ENCODE data around the gene PANX2. TPM values are rescaled to one million over a fixed set of nuclear protein-coding genes. Genes with fewer than 3 reads are reported as not detected.
"Not testable (repeated sequence)": the region's sequence is repeated elsewhere in the genome, so short reads cannot be mapped to it uniquely, and the experiment has no call there.

Gene PANX2
- total and polyA plus RNA-seq, 2 experiments from 2014 or later, result 0.44 to 2.1 TPM

DNA sequence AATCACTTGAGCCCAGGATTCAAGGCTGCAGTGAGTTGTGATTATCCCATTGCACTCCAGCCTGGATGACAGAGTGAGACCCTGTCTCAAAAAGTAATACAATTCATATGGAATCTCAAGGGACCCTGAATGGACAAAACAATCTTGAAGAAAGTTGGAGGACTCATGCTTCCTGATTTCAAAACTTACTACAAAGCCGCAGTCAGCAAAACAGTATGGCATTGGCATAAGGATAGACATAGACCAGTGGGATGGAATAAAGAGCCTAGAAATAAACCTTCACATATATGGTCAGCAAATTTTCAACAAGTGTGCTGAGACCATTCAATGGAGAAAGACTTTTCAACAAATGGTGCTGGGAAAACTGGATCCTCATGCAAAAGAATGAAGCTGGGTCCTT, 32.8 kb downstream of the PANX2 start:
- peaks cover 51% of the 10 kb centered on the region for H3K79me2 ChIP-seq
- H3K4me1 ChIP-seq (ENCODE audit: insufficient read depth), result peaks cover 17% of the 10 kb centered on the region
- H3K9me2 ChIP-seq (replicated peaks; ENCODE audit: insufficient read depth), result no peaks in the 10 kb centered on the region
- H3K27me3 ChIP-seq, result no peaks in the 10 kb centered on the region
- no peak overlapping the region for H3K4me2 ChIP-seq
- no peak overlapping the region for H3K4me3 ChIP-seq
- TF ChIP-seq EZH2phosphoT487 (IDR thresholded peaks at IDR 0.05; ENCODE audit: low read depth, severe bottlenecking, unreplicated experiment), result no peak
- H3K36me3 ChIP-seq (replicated peaks; ENCODE audit: insufficient read depth, low read depth), result no peaks in the 10 kb centered on the region
- H2AFZ ChIP-seq, result no peak overlapping the region
- no peak overlapping the region for H3K27ac ChIP-seq
- DNase-seq (ENCODE audit: low spot score), result no peak
- peaks cover 31% of the 10 kb centered on the region for H4K20me1 ChIP-seq (ENCODE audit: insufficient read depth, poor library complexity, severe bottlenecking)
- 100% methylated on average over 1 of the region's 1 CpG for WGBS (ENCODE audit: low lambda C conversion rate, missing lambda C conversion rate)
- no peaks in the 10 kb centered on the region for H3K9me3 ChIP-seq (ENCODE audit: low read depth)

DNA sequence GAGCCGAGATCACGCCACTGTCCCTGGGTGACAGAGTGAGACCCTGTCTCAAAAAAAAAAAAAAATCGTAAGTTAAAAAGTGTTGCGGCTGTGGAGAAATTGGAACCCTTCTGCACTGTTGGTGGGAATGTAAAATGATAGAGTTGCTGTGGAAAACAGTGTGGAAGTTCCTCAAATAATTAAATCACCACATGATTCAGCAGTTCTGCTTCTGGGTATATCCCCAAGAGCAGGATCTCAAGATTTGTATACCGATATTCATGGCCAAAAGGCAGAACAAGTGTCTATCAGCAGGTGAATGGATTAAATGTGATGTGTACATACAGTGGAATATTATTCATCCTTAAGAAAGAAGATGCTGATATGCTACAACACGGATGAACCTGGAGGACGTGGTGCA, 34.0 kb downstream of the PANX2 start:
- Histone ChIP-seq H4K20me1 (ENCODE audit: insufficient read depth, poor library complexity, severe bottlenecking) (peaks cover 36% of the 10 kb centered on the region), H3K27ac (no peak overlapping the region), H3K36me3 (replicated peaks; ENCODE audit: insufficient read depth, low read depth) (no peaks in the 10 kb centered on the region)

DNA sequence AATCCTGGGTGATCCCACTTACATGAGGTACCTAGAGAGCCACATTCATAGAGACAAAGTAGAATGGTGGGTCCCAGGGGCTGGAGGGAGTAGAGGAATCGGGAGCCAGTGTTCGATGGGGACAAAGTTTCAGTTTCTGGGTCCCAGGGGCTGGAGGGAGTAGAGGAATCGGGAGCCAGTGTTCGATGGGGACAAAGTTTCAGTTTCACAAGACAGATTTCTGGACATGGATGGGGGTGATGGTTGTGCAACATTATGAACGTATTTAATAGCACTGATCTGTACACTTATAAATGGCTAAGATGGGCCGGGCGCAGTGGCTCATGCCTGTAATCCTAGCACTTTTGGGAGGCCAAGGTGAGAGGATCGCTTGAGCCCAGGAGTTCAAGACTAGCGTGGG, 34.5 kb downstream of the PANX2 start:
- not testable (repeated sequence) for H3K27ac ChIP-seq; H3K4me2 ChIP-seq; H3K9me3 ChIP-seq (ENCODE audit: low read depth); H3K9me2 ChIP-seq (replicated peaks; ENCODE audit: insufficient read depth); H3K36me3 ChIP-seq (replicated peaks; ENCODE audit: insufficient read depth, low read depth); H2AFZ ChIP-seq; H3K4me3 ChIP-seq; H3K27me3 ChIP-seq; DNase-seq (ENCODE audit: low spot score)
- Histone ChIP-seq H3K4me1 (ENCODE audit: insufficient read depth) (peaks cover 17% of the 10 kb centered on the region), H3K79me2 (peaks cover 57% of the 10 kb centered on the region), H4K20me1 (ENCODE audit: insufficient read depth, poor library complexity, severe bottlenecking) (peaks cover 38% of the 10 kb centered on the region)
- WGBS (ENCODE audit: low lambda C conversion rate, missing lambda C conversion rate), result 93% methylated on average over 9 of the region's 9 CpGs

More for the DNA sequence above, 34.0 kb downstream of the PANX2 start:
- Histone ChIP-seq H3K79me2 (peaks cover 54% of the 10 kb centered on the region), H3K27me3 (no peaks in the 10 kb centered on the region), H3K4me3 (no peak overlapping the region), H3K9me2 (replicated peaks; ENCODE audit: insufficient read depth) (no peaks in the 10 kb centered on the region), H3K4me1 (ENCODE audit: insufficient read depth) (peaks cover 17% of the 10 kb centered on the region), H3K4me2 (no peak overlapping the region), H3K9me3 (ENCODE audit: low read depth) (no peaks in the 10 kb centered on the region), H2AFZ (no peak overlapping the region)
- DNase-seq (ENCODE audit: low spot score), result no peak
- WGBS (ENCODE audit: low lambda C conversion rate, missing lambda C conversion rate), result 96% methylated on average over 7 of the region's 7 CpGs
- TF ChIP-seq EZH2phosphoT487 (IDR thresholded peaks at IDR 0.05; ENCODE audit: low read depth, severe bottlenecking, unreplicated experiment) (no peak), EZH2 (IDR thresholded peaks at IDR 0.05; ENCODE audit: borderline replicate concordance) (no peak)
- TF ChIP-seq, protein P1, sequence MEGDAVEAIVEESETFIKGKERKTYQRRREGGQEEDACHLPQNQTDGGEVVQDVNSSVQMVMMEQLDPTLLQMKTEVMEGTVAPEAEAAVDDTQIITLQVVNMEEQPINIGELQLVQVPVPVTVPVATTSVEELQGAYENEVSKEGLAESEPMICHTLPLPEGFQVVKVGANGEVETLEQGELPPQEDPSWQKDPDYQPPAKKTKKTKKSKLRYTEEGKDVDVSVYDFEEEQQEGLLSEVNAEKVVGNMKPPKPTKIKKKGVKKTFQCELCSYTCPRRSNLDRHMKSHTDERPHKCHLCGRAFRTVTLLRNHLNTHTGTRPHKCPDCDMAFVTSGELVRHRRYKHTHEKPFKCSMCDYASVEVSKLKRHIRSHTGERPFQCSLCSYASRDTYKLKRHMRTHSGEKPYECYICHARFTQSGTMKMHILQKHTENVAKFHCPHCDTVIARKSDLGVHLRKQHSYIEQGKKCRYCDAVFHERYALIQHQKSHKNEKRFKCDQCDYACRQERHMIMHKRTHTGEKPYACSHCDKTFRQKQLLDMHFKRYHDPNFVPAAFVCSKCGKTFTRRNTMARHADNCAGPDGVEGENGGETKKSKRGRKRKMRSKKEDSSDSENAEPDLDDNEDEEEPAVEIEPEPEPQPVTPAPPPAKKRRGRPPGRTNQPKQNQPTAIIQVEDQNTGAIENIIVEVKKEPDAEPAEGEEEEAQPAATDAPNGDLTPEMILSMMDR (IDR thresholded peaks at IDR 0.05; ENCODE audit: poor library complexity), result no peak

DNA sequence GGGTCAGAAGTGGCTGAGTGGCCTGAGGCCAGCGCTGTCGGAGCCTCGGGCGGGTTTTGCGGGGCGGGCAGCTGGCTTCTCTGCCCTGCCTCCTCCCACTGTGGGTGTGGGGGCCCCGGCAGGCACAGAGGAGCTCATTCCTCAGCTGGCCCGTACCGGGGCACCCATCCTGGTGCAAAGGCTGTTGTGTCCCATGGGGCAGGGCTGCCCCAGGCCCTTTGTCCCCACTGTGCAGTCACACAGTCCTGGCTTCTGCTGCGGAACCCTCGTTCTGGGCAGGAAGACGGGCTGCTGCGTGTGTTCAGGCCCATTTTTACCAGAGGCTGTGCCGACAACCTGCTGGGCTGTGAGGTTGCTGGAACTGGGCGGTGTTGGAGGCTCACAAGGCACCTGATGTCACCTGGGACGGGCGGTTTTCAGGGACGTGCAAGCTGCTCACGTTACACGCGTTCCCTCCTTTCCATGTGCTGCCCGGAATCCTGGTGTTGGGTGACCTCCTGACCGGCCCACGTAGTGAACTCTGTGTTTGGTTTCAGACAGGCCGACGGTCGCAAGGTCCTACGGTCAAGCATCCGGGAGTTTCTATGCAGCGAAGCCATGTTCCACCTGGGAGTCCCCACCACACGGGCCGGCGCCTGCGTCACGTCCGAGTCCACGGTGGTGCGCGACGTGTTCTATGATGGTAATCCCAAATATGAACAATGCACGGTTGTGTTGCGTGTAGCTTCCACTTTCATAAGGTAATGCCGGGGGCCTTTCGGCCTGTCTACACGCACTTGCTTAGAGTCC, 35.4 kb downstream of the PANX2 start:
- Histone ChIP-seq H3K4me1 (ENCODE audit: insufficient read depth) (peaks cover 17% of the 10 kb centered on the region), H3K36me3 (replicated peaks; ENCODE audit: insufficient read depth, low read depth) (no peaks in the 10 kb centered on the region), H3K27me3 (no peaks in the 10 kb centered on the region), H2AFZ (no peak overlapping the region), H3K4me3 (no peak overlapping the region), H3K9me3 (ENCODE audit: low read depth) (no peaks in the 10 kb centered on the region), H3K79me2 (peaks cover 59% of the 10 kb centered on the region), H3K4me2 (no peak overlapping the region), H3K9me2 (replicated peaks; ENCODE audit: insufficient read depth) (no peaks in the 10 kb centered on the region), H3K27ac (no peak overlapping the region), H4K20me1 (ENCODE audit: insufficient read depth, poor library complexity, severe bottlenecking) (peaks cover 38% of the 10 kb centered on the region)
- 92% methylated on average over 44 of the region's 45 CpGs for WGBS (ENCODE audit: low lambda C conversion rate, missing lambda C conversion rate)
- DNase-seq (ENCODE audit: low spot score), result no peak
- TF ChIP-seq EZH2 (IDR thresholded peaks at IDR 0.05; ENCODE audit: borderline replicate concordance) (no peak), EZH2phosphoT487 (IDR thresholded peaks at IDR 0.05; ENCODE audit: low read depth, severe bottlenecking, unreplicated experiment) (no peak)
- TF ChIP-seq, protein P1 (IDR thresholded peaks at IDR 0.05; ENCODE audit: poor library complexity), result no peak
